K562 (cell line): ENCODE results near the gene LTBP2. TPM values are rescaled to one million over a fixed set of nuclear protein-coding genes. Genes with fewer than 3 reads are reported as not detected.

Source experiments
- ATAC-seq: fragments of 200-7000 bp; cut with Tn5 transposase; 3 replicates; pipeline ENCODE4 v1.9.1; 2020; ENCODE audit warnings: moderate library complexity
- BruUV-seq: library from RNA; stranded (reverse); fragments of 400-500 nt; replicated peaks from 2 replicates; lab custom pipeline; 2021; lab: Mats Ljungman, UMichigan
- CTCF ChIA-PET: fragments of 300-600 bp; formaldehyde crosslinking; extraction: SDS; loops from one replicate; lab custom pipeline; 2021; ENCODE audit warnings: low intra/inter-chr PET ratio; lab: Yijun Ruan, JAX
- POLR2A ChIA-PET: fragments of 300-600, 350-650 bp; sonication (Branson Sonifier 250); formaldehyde crosslinking; extraction: SDS; loops from one replicate; lab custom pipeline; 2021; ENCODE audit warnings: antibody characterized with exemption, inconsistent platforms; lab: Yijun Ruan, JAX
- DNase-seq, 4 experiments: peaks; one replicate each; pipeline versions ENCODE4 v3.0.0 to v3.0.0-alpha.2; 2011 to 2018; ENCODE audit warnings: low spot score in 3 of 4, mixed read lengths in 3 of 4; ENCODE audit errors: extremely low read depth in 1 of 4
- FAIRE-seq: peaks from 2 replicates; lab custom pipeline; 2011; peaks lifted over from hg19 to GRCh38; lab: Jason Lieb, UNC
- H2AFZ ChIP-seq: 2 replicates; pipeline ENCODE4 v1.6.0; 2011; ENCODE audit warnings: low read depth, low read length, control low read depth, inconsistent platforms
- H3K27ac ChIP-seq: fragments of 200-600 bp; 3 replicates; pipeline ENCODE4 v1.8.0; 2011; ENCODE audit warnings: low read depth, mild to moderate bottlenecking, control low read depth, inconsistent platforms, low read length, moderate library complexity, mixed read lengths; ENCODE audit errors: extremely low read depth
- H3K27me3 ChIP-seq, 2 experiments: fragments of 300-600 bp in 1 of 2; 2 replicates in 1 of 2; 3 replicates in 1 of 2; pipeline versions ENCODE4 v1.6.0 to v1.8.0; 2011; ENCODE audit warnings: inconsistent platforms in 2 of 2, low read length in 2 of 2, mild to moderate bottlenecking in 1 of 2, mixed read lengths in 1 of 2, moderate library complexity in 1 of 2; ENCODE audit not compliant: control insufficient read depth in 2 of 2, insufficient read depth in 2 of 2
- H3K36me3 ChIP-seq: fragments of 300-600 bp; 3 replicates; pipeline ENCODE4 v1.8.0; 2011; ENCODE audit warnings: mild to moderate bottlenecking, low read length, inconsistent platforms; ENCODE audit not compliant: control insufficient read depth, insufficient read depth
- H3K4me1 ChIP-seq, 2 experiments: fragments of 200-600 bp in 1 of 2; replicated peaks in 1 of 2; 2 replicates in 1 of 2; 3 replicates in 1 of 2; pipeline versions ENCODE4 v1.5.1 to v1.8.0; 2011; ENCODE audit warnings: inconsistent platforms in 2 of 2, low read length in 2 of 2, mild to moderate bottlenecking in 1 of 2, mixed read lengths in 1 of 2, moderate library complexity in 1 of 2; ENCODE audit not compliant: control insufficient read depth in 2 of 2, insufficient read depth in 2 of 2
- H3K4me2 ChIP-seq: 2 replicates; pipeline ENCODE4 v1.6.1; 2011; ENCODE audit warnings: low read length, control low read depth, inconsistent platforms, mixed read lengths; ENCODE audit not compliant: insufficient read depth
- H3K4me3 ChIP-seq: fragments of 200-600 bp; sonication (generic), shearing (Covaris generic); 2 replicates; pipeline ENCODE4 v1.5.1; 2016; ENCODE audit warnings: control low read depth, inconsistent platforms
- H3K79me2 ChIP-seq: fragments of 200-600 bp; 3 replicates; pipeline ENCODE4 v1.8.0; 2011; ENCODE audit warnings: low read length, inconsistent platforms; ENCODE audit not compliant: control insufficient read depth, insufficient read depth
- H3K9ac ChIP-seq, 2 experiments: 2 replicates each; pipeline versions ENCODE4 v1.6.0 to v1.6.1; 2011; ENCODE audit warnings: low read depth in 2 of 2, low read length in 2 of 2, control low read depth in 1 of 2, inconsistent platforms in 1 of 2, mild to moderate bottlenecking in 1 of 2, mixed read lengths in 1 of 2; ENCODE audit not compliant: insufficient read depth in 1 of 2
- H3K9me1 ChIP-seq: one replicate; pipeline ENCODE4 v1.6.0; 2011; ENCODE audit warnings: inconsistent platforms, mild to moderate bottlenecking, low read length, moderate library complexity; ENCODE audit not compliant: control insufficient read depth, insufficient read depth
- H3K9me3 ChIP-seq: replicated peaks from 2 replicates; pipeline ENCODE4 v1.5.1; 2011; ENCODE audit warnings: low read depth, low read length, inconsistent platforms; ENCODE audit not compliant: control insufficient read depth, insufficient read depth
- H4K20me1 ChIP-seq: replicated peaks from 2 replicates; pipeline ENCODE4 v1.6.1; 2011; ENCODE audit warnings: low read length, inconsistent platforms, mixed read lengths; ENCODE audit not compliant: control insufficient read depth, insufficient read depth
- BCOR ChIP-seq: fragments of 450-650 bp; IDR thresholded peaks from 2 replicates; pipeline ENCODE4 v1.6.1; 2016
- WGBS: fragments of 100-300 bp; shearing (Covaris generic); methylation state at CpG from one replicate; pipeline ENCODE4 v1.1.6; 2016; ENCODE audit warnings: low coverage, mixed read lengths; ENCODE audit not compliant: insufficient coverage; ENCODE audit errors: missing lambda C conversion rate; 5-methylcytosine and 5-hydroxymethylcytosine counted together
- in situ Hi-C: fragments of 300-500 bp; cut with MboI; formaldehyde crosslinking; loops from 4 replicates; pipeline ENCODE4 v1.15.0; 2018; ENCODE audit warnings: inconsistent platforms, mixed read lengths
- intact Hi-C: fragments of 100-400 bp; cut with micrococcal nuclease; formaldehyde crosslinking; loops from 2 replicates; pipeline ENCODE4 v1.14.2; 2022
- polyA plus RNA-seq, 8 experiments: library from polyadenylated mRNA; depleted of rRNA in 4 of 8; stranded (reverse) in 5 of 8; unstranded in 3 of 8; fragments of >200 nt; fragmentation: Nextera tagmentation in 2 of 8; fragmentation: Illumina TruSeq in 1 of 8; extraction: Ambion mirVana in 2 of 8; extraction: Trizol in 1 of 8; gene quantifications; 2 replicates each; pipeline versions ENCODE4 v1.2.1 to v1.2.3, GENCODE V29; 2011 to 2014; ENCODE audit warnings: inconsistent platforms in 1 of 8, missing spikeins in 1 of 8
- total RNA-seq, 7 experiments: library from RNA; depleted of rRNA in 6 of 7; stranded (reverse); fragments of >200 nt in 6 of 7; fragmentation: Illumina TruSeq in 2 of 7; extraction: Trizol in 2 of 7; gene quantifications; 2 replicates each; pipeline versions ENCODE4 v1.2.1 to v1.2.3, GENCODE V29; 2011 to 2021; ENCODE audit warnings: low replicate concordance in 1 of 7
- TF ChIP-seq, protein P1 (sequence below): fragments of 450-650 bp; IDR thresholded peaks from 2 replicates; pipeline ENCODE4 v1.6.1; 2014; ENCODE audit warnings: low read depth, mild to moderate bottlenecking, moderate library complexity, borderline replicate concordance

The LTBP2 gene
- total and polyA plus RNA-seq, 9 of the 15 experiments (the other 6 are each of a cell fraction or from before 2014, with no cell fraction given), result under 0.01 to 0.18 (median 0.03) TPM; not detected in 3

DNA sequence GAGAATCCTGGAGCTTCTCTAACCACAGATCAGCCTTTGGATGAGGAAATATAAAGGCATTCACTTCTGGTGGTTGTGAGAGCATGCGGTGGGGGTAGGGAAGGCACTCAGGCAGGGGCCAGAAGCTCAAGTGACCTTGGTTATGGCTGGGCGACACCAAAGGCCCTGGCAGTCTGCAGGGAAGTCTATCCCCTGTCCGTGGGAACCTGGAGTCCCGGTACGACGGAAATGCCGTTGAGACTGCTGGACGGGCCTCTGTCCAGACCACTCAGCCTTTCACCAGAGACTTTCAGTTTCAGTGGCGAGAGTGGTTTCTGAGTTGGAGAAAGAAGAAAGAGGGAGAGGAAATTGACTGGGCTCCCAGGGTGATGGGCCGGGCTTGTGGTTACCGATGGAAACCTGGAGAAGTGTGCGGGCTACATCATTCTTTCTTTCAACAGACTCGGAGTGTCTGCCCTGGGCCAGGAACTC, 97.5 kb downstream of the LTBP2 start:
- no peak overlapping the region for H3K4me2 ChIP-seq
- no peak overlapping the region for H3K9ac ChIP-seq
- no peak for TF ChIP-seq BCOR
- TF ChIP-seq, protein P1, sequence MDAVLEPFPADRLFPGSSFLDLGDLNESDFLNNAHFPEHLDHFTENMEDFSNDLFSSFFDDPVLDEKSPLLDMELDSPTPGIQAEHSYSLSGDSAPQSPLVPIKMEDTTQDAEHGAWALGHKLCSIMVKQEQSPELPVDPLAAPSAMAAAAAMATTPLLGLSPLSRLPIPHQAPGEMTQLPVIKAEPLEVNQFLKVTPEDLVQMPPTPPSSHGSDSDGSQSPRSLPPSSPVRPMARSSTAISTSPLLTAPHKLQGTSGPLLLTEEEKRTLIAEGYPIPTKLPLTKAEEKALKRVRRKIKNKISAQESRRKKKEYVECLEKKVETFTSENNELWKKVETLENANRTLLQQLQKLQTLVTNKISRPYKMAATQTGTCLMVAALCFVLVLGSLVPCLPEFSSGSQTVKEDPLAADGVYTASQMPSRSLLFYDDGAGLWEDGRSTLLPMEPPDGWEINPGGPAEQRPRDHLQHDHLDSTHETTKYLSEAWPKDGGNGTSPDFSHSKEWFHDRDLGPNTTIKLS, result no peak
- in situ Hi-C loops, result no loop called here
- H3K4me3 ChIP-seq, result no peak overlapping the region
- ChIA-PET POLR2A (no interaction called here), CTCF (no interaction called here)
- no TSS peak for BruUV-seq
- H3K27me3 ChIP-seq, result peaks cover 6 to 69% of the 10 kb centered on the region in 2 experiments; a peak in 3 of 5 replicates
- H4K20me1 ChIP-seq, result no peaks in the 10 kb centered on the region
- no peak overlapping the region for H3K27ac ChIP-seq
- H3K79me2 ChIP-seq, result no peaks in the 10 kb centered on the region
- ATAC-seq, result no peak
- no peak for FAIRE-seq
- H3K9me1 ChIP-seq, result no peaks in the 10 kb centered on the region
- no peak overlapping the region for H2AFZ ChIP-seq
- DNase-seq, result no peak
- intact Hi-C loops, result no loop called here
- H3K9me3 ChIP-seq, result no peaks in the 10 kb centered on the region
- H3K4me1 ChIP-seq, result peaks cover 3 to 5% of the 10 kb centered on the region in 2 experiments; a peak in 3 of 5 replicates
- H3K36me3 ChIP-seq, result no peaks in the 10 kb centered on the region
- 4% methylated on average over 11 of the region's 13 CpGs for WGBS
